HG03439 (cell line): ENCODE data around the gene FUT7.

ENCODE experiments used
- ATAC-seq: cut with Tn5 transposase; IDR thresholded peaks from one replicate; pipeline ENCODE4 v1.9.1; 2021; ENCODE audit warnings: mild to moderate bottlenecking, moderate library complexity; ENCODE audit not compliant: unreplicated experiment

The FUT7 gene, protein sequence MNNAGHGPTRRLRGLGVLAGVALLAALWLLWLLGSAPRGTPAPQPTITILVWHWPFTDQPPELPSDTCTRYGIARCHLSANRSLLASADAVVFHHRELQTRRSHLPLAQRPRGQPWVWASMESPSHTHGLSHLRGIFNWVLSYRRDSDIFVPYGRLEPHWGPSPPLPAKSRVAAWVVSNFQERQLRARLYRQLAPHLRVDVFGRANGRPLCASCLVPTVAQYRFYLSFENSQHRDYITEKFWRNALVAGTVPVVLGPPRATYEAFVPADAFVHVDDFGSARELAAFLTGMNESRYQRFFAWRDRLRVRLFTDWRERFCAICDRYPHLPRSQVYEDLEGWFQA

DNA sequence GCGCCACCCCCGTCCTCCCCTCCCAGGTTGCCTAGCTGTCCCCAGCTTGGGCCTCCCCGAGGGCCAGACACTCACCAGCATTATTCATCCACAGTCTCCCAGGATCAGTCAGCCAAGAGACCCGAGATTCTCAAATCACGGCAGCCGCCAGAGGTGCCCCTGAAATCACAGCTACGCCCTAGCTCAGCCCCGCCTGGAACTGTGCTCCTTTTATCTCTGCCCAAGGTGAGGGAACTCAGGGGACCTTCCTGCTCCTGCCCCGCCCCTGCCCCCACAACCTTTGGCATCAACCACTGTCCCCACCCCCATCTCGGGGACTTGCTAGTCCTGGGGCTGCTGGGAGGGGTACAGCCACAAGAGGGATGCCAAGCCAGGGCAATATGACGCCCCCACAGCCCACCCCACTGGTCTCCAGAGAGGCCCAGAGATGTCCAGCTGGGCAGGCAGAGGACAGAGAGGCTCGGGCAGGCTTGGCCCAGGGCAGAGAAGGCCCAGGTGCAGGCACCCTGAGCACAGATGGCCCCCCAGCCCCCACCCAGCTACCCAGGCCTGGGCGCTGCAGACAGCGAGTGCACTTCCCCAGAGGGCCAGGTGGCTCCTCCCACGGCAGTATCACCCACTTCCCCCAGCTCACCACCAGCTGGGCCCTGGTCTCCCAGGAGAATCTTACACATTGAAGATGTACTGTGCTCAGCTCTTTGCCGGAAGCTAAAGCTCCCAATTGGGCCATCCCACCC lies at the start of gene FUT7:
Gene FUT7 (minus strand): TSS at position 185 of the 737 bp plus-strand sequence. CDS start 97 bp downstream, at position 88.
- no peak for ATAC-seq

DNA sequence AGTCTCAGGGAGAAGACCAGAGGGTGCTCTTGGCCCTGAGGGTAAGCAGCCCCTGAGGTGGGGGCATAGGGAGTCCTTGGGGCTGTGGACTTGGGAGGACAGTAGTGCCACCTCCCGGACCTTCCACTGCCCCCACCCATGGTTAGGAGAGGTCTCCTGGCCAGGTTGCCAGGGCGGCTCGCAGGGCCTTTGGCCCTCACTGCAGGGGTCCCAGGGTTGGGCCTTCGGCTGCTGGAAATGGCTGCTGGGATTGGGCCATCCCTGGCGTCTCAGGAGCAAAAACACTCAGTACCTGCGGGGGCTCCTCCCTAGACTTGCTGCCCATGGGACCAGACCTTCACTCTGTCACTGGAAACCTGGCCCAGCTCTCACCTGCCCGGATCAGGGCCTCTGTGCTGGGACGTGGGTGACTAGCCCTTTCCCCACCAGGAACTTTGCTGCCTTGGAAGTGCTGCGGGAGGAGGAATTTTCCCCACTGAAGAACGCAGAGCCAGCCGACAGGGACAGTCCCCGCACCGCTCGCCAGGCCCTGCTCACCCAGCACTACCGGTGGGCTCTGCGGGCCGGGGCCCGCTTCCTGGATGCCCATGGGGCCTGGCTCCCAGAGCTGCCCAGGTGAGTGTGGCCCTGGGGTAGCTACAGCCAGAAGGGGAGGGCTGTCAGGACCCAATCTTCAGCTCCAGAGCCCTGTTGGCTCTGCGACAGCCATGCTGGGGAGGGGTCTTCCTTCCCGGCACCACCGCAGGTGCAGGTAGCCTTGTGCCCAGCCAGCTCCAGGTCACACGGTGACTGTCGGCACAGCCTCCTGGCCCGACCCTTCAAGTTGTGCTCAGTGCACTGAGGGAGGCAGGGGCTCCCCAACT lies 48.6 kb upstream of the FUT7 start:
- ATAC-seq, result no peak

DNA sequence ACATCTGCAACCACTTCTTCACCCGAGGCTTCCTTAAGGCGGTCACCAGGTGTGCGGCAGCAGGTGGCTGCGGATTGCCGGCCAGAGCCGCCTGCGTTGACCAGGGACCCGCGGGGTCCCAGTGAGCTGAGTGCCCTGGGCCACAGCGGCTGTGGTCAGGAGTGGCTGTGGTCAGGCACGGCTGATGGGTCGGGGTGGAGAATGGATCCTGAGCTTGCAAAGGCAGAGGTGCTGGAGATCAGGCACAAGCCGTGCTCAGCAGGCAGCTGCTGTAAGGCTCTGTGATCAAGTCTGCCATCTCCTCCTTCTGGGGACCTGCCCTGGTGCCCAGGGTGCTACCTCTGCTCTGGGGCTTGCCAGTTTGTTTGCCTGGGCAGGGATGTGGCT lies 47.5 kb upstream of the FUT7 start:
- no peak for ATAC-seq

DNA sequence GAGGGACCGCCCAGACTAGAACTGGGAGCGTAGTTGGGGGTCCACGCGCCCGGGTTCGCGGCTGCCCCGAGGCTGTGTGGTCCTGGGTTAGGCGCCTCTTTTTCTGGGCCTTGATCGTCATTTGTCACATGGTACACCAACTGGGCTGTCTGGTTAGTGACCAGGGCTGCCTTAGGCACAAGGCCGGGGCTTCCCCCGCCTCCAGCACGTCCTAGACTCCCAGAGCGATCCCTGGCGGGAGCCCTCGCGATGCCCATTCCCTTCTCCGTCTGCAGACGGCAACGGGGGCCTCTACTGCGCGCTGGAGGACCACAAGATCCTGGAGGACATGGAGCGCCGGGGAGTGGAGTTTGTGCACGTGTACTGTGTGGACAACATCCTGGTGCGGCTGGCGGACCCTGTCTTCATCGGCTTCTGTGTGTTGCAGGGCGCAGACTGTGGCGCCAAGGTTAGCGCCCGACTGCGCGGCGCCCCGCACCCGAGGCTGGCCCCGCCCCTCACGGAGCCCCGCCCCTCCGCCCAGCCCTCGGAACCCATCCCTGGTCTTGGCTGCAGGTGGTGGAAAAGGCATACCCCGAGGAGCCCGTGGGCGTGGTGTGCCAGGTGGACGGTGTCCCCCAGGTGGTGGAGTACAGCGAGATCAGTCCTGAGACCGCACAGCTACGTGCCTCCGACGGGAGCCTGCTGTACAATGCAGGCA lies 47.0 kb upstream of the FUT7 start:
- ATAC-seq, result no peak

DNA sequence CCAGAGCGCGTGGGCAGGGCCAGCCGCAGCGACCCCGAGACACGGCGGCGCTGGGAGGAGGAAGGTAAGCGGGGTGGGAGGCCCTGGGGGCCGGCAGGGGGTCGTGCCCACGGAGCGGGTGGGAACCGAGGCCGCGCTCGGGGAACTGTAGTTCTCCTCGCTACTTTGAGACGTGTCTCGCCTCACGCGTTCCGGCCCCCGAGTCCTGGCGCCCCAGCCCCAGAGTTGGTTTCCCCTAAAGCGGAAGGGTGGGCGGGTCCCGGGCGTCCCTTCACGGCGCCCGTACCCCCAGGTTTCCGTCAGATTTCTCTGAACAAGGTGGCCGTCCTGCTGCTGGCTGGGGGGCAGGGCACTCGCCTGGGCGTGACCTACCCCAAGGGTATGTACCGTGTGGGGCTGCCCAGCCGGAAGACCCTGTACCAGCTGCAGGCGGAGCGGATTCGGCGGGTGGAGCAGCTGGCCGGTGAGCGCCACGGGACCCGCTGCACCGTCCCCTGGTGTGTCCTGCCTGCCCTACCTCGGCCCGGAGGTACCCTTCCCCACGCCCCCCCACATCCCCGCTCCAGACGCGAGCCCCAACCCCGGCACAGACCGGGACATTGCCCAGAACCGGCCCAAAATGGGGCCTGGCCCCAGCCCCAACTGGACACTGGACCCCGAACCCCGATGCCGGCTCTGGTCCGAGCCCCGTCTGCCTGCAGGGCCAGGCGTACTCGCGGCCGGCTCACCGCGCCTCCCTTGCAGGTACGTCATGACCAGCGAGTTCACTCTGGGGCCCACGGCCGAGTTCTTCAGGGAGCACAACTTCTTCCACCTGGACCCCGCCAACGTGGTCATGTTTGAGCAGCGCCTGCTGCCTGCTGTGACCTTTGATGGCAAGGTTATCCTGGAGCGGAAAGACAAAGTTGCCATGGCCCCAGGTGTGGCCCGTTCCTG lies 46.1 kb upstream of the FUT7 start:
- ATAC-seq, result no peak

DNA sequence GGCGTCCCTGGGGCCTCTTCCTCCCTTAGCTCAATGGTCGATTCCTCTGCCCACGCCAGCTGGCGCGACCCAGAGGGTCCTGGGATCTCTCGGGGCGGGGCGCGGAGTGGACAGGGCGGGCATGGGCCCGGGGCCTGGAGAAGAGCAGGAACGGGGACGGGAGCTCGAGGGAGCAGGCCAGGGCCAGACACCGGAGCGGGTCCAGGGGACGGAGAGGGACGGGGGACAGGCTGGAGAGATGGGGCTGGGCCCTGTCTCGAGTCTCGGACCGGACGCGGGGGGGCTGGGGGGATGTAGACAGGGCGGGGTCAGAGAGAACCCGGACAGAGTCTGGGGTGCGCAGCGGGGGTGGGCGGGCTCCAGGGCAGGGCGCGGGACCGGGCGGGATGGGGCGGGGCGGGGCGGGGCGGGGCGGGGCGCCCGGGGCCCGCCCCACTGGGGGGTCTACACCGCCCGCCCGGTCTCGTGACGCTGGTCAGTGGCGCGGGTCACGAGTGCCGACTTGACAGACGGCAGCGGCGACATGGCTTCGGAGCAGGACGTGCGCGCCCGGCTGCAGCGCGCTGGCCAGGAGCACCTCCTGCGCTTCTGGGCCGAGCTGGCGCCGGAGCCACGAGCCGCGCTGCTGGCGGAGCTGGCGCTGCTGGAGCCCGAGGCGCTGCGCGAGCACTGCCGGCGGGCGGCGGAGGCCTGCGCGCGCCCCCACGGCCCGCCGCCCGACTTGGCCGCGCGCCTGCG lies 45.3 kb upstream of the FUT7 start, which contains the start of gene UAP1L1:
Gene UAP1L1 (plus strand): TSS at position 508 of the 738 bp plus-strand sequence. CDS start 16 bp downstream, at position 524.
- ATAC-seq, result no peak

DNA sequence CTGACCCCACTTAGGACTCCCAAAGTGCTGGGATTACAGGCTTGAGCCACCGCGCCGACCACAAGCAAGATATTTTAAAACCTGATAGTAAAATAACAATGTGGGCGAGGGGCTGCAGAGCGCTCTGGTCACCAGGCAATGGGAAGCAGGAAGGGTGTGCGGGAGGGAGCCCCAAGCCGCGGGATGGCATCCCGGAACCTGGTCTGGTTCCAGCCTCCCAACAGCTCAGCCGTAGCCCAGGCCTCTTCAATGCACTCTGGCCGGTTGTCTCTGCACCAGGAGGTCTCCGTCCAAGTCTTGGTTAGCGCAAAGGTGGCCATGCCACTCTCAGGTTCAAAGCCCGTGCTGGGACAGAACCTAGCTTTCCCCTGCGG lies 44.7 kb upstream of the FUT7 start:
- ATAC-seq, result no peak

DNA sequence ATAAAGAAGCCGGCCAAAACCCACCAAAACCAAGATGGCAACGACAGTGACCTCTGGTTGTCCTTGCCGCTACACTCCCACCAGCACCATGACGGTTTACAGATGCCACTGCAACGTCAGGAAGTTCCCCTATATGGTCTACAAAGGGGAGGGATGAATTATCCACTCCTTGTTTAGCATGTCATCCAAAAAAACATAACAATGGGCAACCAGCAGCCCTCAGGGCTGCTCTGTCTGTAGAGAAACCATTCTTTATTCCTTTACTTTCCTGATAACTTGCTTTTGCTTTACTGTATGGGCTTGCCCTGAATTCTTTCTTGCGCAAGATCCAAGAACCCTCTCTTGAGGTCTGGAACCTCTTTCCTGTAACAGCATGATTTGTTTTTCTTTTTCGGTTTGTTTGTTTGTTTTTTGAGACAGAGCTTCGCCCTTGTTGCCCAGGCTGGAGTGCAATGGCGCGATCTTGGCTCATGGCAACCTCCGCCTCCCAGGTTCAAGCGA lies 43.4 kb upstream of the FUT7 start:
- no peak for ATAC-seq

DNA sequence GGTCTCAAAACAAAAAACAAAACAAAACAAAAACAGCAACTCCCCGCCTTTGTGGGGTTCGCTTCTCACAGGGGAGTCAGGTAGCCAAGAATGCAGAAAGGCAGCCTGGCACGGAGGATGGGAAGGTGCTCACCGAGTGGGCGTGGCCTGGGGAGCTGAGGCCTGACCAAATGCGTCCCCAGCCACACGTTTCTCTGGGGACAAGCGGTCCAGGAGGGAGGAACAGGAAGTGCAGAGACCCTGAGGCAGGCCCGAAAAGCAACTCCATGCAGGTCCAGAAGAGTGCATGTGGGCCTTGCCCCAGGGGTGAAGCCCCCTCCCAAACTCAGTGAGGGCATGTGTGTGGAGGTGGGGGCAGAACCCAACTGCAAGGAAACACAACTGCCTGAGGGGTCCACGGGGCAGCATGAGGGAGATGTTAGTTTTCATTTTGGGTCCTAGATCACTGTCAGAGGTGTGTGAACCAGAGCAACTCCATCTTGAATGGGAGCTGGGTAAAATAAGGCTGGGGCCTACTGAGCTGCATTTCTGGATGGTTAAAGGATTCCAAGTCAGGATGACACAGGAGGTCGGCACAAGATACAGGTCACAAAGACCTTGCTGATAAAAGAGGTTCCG lies 42.9 kb upstream of the FUT7 start:
- no peak for ATAC-seq

DNA sequence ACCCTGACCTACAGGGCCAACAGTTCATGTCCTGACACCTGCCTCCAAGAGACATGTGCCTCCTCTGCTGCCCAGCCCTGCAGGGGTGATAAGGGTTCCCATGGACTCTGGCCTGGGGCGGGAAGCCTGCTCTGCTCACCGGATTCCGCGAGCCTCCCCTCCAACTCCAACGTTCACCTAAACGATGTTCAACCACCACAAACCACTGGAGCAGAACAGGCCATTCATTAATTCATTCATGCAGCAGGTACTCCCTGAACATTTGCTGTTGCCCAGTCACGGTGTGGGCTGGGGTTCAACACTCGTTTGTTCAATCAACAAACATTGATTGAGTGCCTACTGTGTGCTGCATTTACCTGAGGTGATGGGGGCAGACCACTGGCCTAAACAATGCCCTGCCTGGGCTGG lies 42.1 kb upstream of the FUT7 start:
- no peak for ATAC-seq

DNA sequence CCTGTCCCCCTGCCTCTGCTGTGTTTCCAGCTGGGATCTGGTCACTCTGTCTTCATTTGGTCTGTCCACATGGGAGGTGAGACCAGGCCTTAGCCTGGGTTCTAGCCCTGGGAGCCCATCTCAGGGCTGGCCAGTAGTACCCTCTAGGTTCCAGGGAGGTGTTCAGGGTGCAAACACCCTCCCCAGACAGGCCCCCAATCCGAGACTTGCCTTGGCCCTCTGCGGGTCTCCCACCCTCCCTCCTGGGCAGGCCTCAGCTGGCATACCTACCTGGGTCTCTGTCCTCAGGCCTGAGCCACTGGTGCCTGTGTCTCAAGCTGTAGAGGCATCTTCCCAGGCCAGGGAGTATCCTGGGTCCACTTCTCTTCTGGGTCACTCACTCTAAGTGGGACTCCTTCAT lies 39.4 kb upstream of the FUT7 start:
- no peak for ATAC-seq

DNA sequence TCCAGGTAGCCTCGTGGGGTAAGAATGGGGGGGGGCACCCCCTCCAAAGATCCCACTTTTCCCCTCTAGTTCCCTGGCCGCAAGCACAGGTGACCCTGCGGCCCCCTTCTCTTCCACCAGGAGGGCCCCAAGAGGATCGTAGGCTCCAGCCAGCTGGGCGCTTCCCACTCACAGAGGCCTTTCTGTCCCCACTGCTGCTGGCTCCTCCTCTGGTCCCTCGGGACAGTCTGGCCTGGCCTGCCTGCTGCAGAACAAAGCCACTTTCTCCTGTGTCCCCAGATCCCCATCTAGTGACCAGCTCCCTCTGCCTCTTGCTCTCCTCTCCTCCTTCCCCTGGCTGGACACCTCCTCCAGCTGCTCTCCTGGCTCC lies 39.0 kb upstream of the FUT7 start:
- ATAC-seq, result peak; percentile 5

DNA sequence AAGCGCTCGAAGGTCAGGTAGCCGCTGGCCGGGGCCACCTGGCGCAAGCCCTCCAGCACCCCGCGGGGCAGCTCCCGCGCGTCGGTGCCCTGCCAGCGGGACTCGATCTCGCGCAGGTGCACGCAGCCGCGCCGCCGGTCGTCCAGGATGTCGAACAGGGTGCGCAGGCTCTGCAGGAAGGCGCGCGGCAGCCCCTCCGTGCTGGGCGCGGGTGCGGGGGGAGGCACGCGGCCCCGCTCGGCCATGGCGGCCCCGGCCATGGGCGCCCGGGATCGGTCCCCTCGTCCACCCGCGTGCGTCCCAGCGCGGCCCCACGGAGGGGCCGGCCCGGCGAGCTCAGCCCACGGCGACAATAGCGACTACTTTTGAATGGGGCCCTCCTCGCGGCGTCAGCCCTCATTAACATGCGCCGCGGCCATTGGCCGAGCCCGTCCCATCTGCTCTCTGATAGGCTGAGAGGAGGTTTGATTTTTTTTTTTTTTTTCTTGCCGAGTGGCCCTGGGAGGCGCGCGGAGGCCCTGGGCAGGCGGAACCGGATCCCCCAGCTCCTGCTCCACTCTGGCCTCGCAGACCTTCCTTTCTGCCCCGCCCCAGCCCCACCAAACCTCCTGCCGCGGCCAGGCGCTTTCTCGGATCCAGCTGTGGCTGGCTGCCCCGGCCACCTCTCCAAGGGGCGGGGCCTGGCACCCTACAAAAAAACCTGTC lies 38.5 kb upstream of the FUT7 start, which contains the start of gene SAPCD2:
Gene SAPCD2 (minus strand): TSS at position 357 of the 705 bp plus-strand sequence. CDS start 97 bp downstream, at position 260.
- peak; percentile 57 for ATAC-seq

DNA sequence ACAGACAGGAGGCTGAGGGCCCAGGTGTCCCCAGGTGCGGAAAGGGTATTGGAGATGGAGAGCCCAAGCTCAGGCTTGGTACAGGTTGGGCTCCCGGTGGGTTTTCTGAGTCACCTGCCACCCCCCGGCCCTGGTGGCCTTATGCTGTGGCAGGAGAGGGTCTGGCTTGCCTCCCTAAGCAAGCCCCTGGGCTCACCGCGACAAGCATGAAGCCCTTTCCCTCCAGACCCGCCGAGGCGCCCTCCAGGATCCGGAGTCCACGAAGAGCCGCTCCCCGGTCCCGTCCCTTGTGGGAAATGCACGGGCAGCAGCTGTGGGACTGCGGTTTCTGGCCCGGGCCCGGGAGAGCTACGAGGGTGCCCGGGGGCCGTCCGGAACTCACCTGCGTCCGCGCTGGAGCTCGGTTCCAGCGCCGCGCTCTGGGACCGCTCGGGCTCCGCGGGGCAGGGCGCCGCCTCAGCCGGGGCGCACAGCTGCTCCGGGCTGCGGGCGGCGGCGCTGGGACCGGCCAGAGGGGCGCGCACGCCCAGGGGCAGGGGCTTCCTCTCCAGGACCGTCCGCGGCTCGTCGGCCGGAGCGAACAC lies 37.7 kb upstream of the FUT7 start:
- peak; percentile 0 for ATAC-seq

DNA sequence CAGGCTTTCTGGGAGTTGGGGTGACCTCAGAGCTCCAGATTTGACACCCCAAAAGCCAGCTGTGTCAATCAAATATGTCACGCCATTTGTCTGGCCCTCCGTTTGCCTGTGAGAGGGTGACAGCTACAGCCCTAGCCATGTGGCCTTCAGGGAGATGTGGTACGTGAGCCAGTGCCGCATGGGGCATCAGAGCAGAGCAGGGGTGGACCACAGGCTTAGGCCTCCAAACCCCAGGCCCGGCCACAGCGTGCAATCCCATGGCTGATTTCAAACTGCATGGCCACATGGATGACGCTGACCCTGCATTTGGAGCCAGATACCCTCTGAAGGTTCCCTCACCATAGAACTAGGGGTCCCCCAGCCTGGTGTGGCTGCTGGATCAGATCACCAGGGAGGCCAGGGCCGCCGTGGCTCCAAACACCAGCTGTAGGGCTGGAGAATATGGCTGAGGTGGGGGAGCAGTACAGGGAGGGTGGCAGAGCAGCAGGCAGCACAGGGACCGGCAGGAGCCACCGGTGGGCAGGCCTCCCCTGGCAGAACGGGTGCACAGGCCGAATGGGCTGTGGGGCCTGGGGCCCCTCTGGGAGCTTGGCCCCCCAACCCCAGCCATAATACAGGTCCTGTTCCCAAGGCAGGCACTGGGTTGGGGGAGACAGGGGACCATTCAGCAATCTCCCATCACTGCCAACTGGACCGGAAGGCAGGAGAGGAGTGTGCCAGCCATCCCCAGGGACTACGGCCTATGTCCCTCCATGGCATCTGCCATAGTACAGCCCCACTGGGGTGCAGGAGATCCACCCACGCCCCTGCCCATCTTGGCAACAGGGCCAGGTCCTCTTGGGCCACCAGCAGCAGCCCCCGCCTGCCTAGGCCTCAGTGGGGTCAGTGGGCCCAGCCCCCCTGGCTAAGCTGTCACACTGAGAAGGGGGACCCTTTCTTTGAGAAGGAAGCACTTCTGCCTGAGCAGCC lies 36.9 kb upstream of the FUT7 start:
- ATAC-seq, result no peak

DNA sequence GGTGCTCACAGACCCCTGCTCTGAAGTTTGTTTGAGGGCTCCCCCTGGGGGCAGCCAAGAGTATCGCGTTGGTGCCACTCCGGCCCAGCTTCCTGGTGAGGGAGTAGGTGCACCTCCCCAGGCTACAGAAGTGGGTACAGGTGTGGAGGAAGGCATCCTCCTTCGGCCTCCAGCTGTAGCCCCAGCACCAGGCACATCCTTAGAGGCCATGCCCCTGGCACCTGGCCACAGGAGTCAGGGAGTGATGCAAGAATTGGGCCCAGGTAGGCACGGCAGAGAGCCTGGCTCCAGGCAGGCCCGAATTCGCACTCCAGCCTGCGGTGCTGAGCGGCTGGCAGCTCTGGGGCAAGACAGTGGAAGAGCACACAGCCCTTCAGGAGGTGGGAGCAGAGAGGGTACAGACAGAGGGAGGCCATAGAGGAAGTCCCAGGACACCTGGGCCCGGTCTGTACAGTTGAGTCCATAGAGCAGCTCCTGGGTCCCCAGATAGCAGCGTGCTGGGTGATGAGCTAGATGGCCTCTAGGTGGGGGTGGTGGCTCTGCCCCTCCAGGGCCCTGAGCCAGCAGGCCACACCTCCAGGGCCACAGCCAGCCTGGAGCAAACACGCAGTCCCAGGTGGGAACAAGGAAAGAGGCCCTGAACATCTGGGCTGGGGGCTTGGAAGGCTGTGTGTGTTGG lies 36.1 kb upstream of the FUT7 start:
- ATAC-seq, result no peak
